CD14-positive monocyte (primary cell): ENCODE measurements around the gene CGA. TPM values are rescaled to one million over a fixed set of nuclear protein-coding genes. Genes with fewer than 3 reads are reported as not detected.

Experiments
- DNase-seq, 3 donors: peaks; one replicate each; pipeline ENCODE4 v3.0.0-alpha.2; 2011 to 2022
- H2AFZ ChIP-seq: 2 replicates; pipeline ENCODE4 v1.6.0; 2012; ENCODE audit warnings: mild to moderate bottlenecking, low read depth, low read length, inconsistent platforms; ENCODE audit not compliant: insufficient read depth, poor library complexity, severe bottlenecking
- H3K27ac ChIP-seq, 2 donors: 1 replicate in 1 of 2; 2 replicates in 1 of 2; pipeline ENCODE4 v1.5.1; 2012 to 2013; ENCODE audit warnings: low read length in 2 of 2, control low read depth in 1 of 2, inconsistent platforms in 1 of 2, low read depth in 1 of 2, mild to moderate bottlenecking in 1 of 2
- H3K27me3 ChIP-seq, 2 donors: one replicate each; pipeline versions ENCODE4 v1.6.0 to v1.6.1; 2011 to 2013; ENCODE audit warnings: low read length in 2 of 2; ENCODE audit not compliant: control insufficient read depth in 2 of 2, insufficient read depth in 2 of 2
- H3K36me3 ChIP-seq, 2 donors: replicated peaks in 1 of 2; 1 replicate in 1 of 2; 2 replicates in 1 of 2; pipeline versions ENCODE4 v1.5.1 to v1.6.1; 2012 to 2013; ENCODE audit warnings: low read length in 2 of 2, control low read depth in 1 of 2, inconsistent platforms in 1 of 2, mild to moderate bottlenecking in 1 of 2; ENCODE audit not compliant: insufficient read depth in 2 of 2, control insufficient read depth in 1 of 2
- H3K4me1 ChIP-seq, 2 donors: 1 replicate in 1 of 2; 2 replicates in 1 of 2; pipeline versions ENCODE4 v1.5.1 to v1.6.1; 2012 to 2013; ENCODE audit warnings: low read length in 2 of 2, control low read depth in 1 of 2, inconsistent platforms in 1 of 2, mild to moderate bottlenecking in 1 of 2, moderate library complexity in 1 of 2; ENCODE audit not compliant: insufficient read depth in 2 of 2, control insufficient read depth in 1 of 2
- H3K4me2 ChIP-seq: replicated peaks from 2 replicates; pipeline ENCODE3; 2012; ENCODE audit warnings: low read length, moderate library complexity, mild to moderate bottlenecking; ENCODE audit not compliant: poor library complexity, severe bottlenecking; ENCODE audit errors: extremely low read depth
- H3K4me3 ChIP-seq, 3 experiments: fragments of 200-600 bp in 1 of 3; sonication (generic) in 1 of 3; replicated peaks in 1 of 3; 1 replicate in 2 of 3; 2 replicates in 1 of 3; pipeline ENCODE4 v1.5.1; 2011 to 2013; ENCODE audit warnings: low read length in 3 of 3, mild to moderate bottlenecking in 3 of 3, control low read depth in 2 of 3, low read depth in 2 of 3, inconsistent platforms in 1 of 3, moderate library complexity in 1 of 3
- H3K79me2 ChIP-seq: 2 replicates; pipeline ENCODE4 v1.6.0; 2012; ENCODE audit warnings: mild to moderate bottlenecking, control low read depth, inconsistent platforms, low read length, moderate library complexity; ENCODE audit not compliant: insufficient read depth
- H3K9ac ChIP-seq: 2 replicates; pipeline ENCODE4 v1.6.0; 2017; ENCODE audit warnings: low read length, mild to moderate bottlenecking; ENCODE audit not compliant: insufficient read depth, poor library complexity, severe bottlenecking
- H3K9me3 ChIP-seq, 2 donors: replicated peaks in 1 of 2; 1 replicate in 1 of 2; 2 replicates in 1 of 2; pipeline versions ENCODE4 v1.5.1 to v1.6.1; 2012 to 2013; ENCODE audit warnings: low read length in 2 of 2, control low read depth in 1 of 2; ENCODE audit not compliant: control insufficient read depth in 1 of 2, insufficient read depth in 1 of 2
- H4K20me1 ChIP-seq: 2 replicates; pipeline ENCODE4 v1.6.0; 2012; ENCODE audit warnings: mild to moderate bottlenecking, low read length, control low read depth, moderate library complexity; ENCODE audit not compliant: insufficient read depth
- H3K27ac Mint-ChIP-seq, 7 donors: one replicate each; pipeline ENCODE4 v1.8.0; 2020; ENCODE audit warnings: mild to moderate bottlenecking in 7 of 7, mixed read lengths in 7 of 7, moderate library complexity in 6 of 7, inconsistent platforms in 2 of 7
- H3K27me3 Mint-ChIP-seq, 3 donors: one replicate each; pipeline ENCODE4 v1.8.0; 2021 to 2022; ENCODE audit warnings: low read depth in 3 of 3, mild to moderate bottlenecking in 3 of 3, mixed read lengths in 3 of 3, moderate library complexity in 3 of 3, inconsistent platforms in 1 of 3
- H3K36me3 Mint-ChIP-seq, 2 donors: one replicate each; pipeline ENCODE4 v1.8.0; 2020; ENCODE audit warnings: mixed read lengths in 2 of 2, inconsistent platforms in 1 of 2, mild to moderate bottlenecking in 1 of 2
- H3K4me1 Mint-ChIP-seq: one replicate; pipeline ENCODE4 v1.8.0; 2020; ENCODE audit warnings: mild to moderate bottlenecking, mixed read lengths
- H3K4me3 Mint-ChIP-seq, 2 donors: one replicate each; pipeline ENCODE4 v1.8.0; 2020; ENCODE audit warnings: mild to moderate bottlenecking in 2 of 2, mixed read lengths in 2 of 2, moderate library complexity in 1 of 2
- H3K9me3 Mint-ChIP-seq, 7 donors: one replicate each; pipeline ENCODE4 v1.8.0; 2020 to 2022; ENCODE audit warnings: mixed read lengths in 7 of 7, mild to moderate bottlenecking in 6 of 7, moderate library complexity in 6 of 7, inconsistent platforms in 2 of 7
- WGBS: methylation state at CpG from one replicate; pipeline ENCODE4 v1.1.5; 2013; ENCODE audit warnings: missing lambda C conversion rate; ENCODE audit not compliant: insufficient coverage; 5-methylcytosine and 5-hydroxymethylcytosine counted together
- intact Hi-C, 2 donors: fragments of 100-400 bp; cut with micrococcal nuclease; formaldehyde crosslinking; loops; one replicate each; pipeline versions ENCODE4 v1.15.0 to v1.15.1; 2023
- polyA plus RNA-seq, 3 donors: library from polyadenylated mRNA; depleted of rRNA in 1 of 3; unstranded in 2 of 3; stranded (reverse) in 1 of 3; fragments of 300-500 nt in 2 of 3; fragments of >200 nt in 1 of 3; fragmentation: Illumina TruSeq in 2 of 3; gene quantifications; 1 replicate in 2 of 3; 2 replicates in 1 of 3; pipeline ENCODE4 v1.2.3, GENCODE V29; 2012 to 2021
- TF ChIP-seq, protein P1 (sequence below): fragments of 200-600 bp; IDR thresholded peaks from one replicate; pipeline ENCODE4 v1.8.0; 2022; ENCODE audit warnings: antibody characterized with exemption, mild to moderate bottlenecking

The CGA gene
- polyA plus RNA-seq, 3 donors: not detected

DNA sequence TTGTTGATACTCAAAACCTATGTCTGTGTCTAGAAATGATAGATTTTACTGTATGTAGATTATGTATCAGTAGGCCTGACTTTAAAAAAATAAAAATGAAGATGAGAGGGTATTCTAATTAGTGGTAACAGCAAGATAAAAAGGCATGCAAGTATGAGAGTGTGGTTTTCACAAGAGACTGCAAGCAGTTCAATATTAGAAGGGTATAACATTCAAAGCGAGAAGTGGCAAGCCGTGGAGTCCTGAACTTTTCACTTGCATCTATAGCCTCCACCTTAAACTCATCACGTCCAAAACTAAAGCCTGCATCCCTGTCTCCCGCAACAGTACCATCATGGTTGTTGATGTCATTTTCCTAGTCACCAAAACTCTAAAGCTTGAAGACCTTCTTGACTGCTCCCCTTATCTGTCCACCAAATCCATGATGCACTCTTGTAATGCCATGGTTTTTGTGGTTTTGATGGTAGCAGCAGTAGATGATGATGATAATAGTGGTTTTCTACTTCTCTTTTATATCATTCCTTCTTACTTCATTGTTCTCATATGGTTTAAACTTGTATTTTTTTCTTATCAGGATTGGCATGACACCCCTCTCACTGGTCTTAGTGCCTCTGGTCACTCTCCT lies 9.2 kb upstream of the CGA start:
- WGBS: no CpG with 5 or more reads among the region's 4 CpGs
- H3K27ac Mint-ChIP-seq: no peak overlapping the region
- H3K27me3 Mint-ChIP-seq: peaks cover 0 to 5% (median 0%) of the 10 kb centered on the region in 3 donors
- H3K27me3 ChIP-seq: no peaks in the 10 kb centered on the region
- H3K4me2 ChIP-seq: no peak overlapping the region
- intact Hi-C loops: no loop called here
- no peaks in the 10 kb centered on the region for H3K79me2 ChIP-seq
- peaks cover 4% of the 10 kb centered on the region for H3K4me1 Mint-ChIP-seq
- peaks cover 0 to 1% (median 0%) of the 10 kb centered on the region in 7 donors for H3K9me3 Mint-ChIP-seq
- no peaks in the 10 kb centered on the region for H4K20me1 ChIP-seq
- TF ChIP-seq, protein P1, sequence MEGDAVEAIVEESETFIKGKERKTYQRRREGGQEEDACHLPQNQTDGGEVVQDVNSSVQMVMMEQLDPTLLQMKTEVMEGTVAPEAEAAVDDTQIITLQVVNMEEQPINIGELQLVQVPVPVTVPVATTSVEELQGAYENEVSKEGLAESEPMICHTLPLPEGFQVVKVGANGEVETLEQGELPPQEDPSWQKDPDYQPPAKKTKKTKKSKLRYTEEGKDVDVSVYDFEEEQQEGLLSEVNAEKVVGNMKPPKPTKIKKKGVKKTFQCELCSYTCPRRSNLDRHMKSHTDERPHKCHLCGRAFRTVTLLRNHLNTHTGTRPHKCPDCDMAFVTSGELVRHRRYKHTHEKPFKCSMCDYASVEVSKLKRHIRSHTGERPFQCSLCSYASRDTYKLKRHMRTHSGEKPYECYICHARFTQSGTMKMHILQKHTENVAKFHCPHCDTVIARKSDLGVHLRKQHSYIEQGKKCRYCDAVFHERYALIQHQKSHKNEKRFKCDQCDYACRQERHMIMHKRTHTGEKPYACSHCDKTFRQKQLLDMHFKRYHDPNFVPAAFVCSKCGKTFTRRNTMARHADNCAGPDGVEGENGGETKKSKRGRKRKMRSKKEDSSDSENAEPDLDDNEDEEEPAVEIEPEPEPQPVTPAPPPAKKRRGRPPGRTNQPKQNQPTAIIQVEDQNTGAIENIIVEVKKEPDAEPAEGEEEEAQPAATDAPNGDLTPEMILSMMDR: no peak
- H3K27ac ChIP-seq: no peak overlapping the region
- no peak for DNase-seq
- H3K9me3 ChIP-seq: no peaks in the 10 kb centered on the region
- no peak overlapping the region for H3K9ac ChIP-seq
- H3K4me1 ChIP-seq: peaks cover 17 to 22% of the 10 kb centered on the region in 2 donors
- no peak overlapping the region for H3K4me3 Mint-ChIP-seq
- H2AFZ ChIP-seq: no peak overlapping the region
- no peaks in the 10 kb centered on the region for H3K36me3 Mint-ChIP-seq
- no peak overlapping the region for H3K4me3 ChIP-seq
- no peaks in the 10 kb centered on the region for H3K36me3 ChIP-seq

DNA sequence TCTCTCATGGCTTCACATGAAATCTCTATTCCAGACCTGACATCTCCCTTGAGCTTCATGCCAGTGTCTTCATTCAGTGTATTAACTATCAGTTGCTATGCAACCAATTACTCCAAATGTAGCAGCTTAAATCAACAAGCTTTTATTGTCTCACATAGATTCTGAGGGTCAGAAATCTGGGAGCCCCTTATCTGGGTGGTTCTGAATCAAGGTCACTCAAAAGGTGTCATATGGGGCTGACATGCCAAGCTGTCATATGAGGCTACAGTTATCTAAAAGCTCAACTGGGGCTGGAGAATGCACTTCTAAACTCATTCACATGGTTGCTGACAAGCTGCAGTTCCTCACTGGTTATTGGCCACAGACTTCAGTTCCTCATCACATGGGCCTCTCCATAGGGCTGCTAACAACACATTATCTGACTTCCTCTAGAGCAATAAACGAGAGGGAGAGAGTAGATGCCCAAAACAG lies 7.3 kb upstream of the CGA start:
- Histone ChIP-seq H3K9ac (no peak overlapping the region), H3K9me3 (no peaks in the 10 kb centered on the region), H3K79me2 (no peaks in the 10 kb centered on the region), H3K4me1 (peaks cover 17 to 22% of the 10 kb centered on the region in 2 donors), H2AFZ (no peak overlapping the region), H3K27me3 (no peaks in the 10 kb centered on the region), H3K36me3 (no peaks in the 10 kb centered on the region), H3K4me2 (no peak overlapping the region), H4K20me1 (no peaks in the 10 kb centered on the region), H3K4me3 (no peak overlapping the region), H3K27ac (no peak overlapping the region)
- no CpG with 5 or more reads among the region's 1 CpG for WGBS
- intact Hi-C loops: no loop called here
- Mint-ChIP-seq H3K9me3 (no peaks in the 10 kb centered on the region), H3K4me1 (peaks cover 4% of the 10 kb centered on the region), H3K27ac (peak overlapping the region in 1 of 7 donors; percentile 40), H3K27me3 (peaks cover 0 to 2% (median 0%) of the 10 kb centered on the region in 3 donors), H3K36me3 (no peaks in the 10 kb centered on the region), H3K4me3 (no peak overlapping the region)
- TF ChIP-seq, protein P1: no peak
- DNase-seq: peak; percentile 10 to 36 (median 20)
